ENCODE measurements around the gene MYOM3. TPM values are rescaled to one million over a fixed set of nuclear protein-coding genes. Genes with fewer than 3 reads are reported as not detected.
A peak's percentile ranks its signal among the peaks of the same experiment; 100 is the strongest.
"Not testable (repeated sequence)": the region's sequence is repeated elsewhere in the genome, so short reads cannot be mapped to it uniquely, and the experiment has no call there.

Gene MYOM3
- total and polyA plus RNA-seq, 7 donors: under 0.01 to 3.7 (median 3.0) TPM; not detected in 2

GRCh38 chr1:24047110-24047477, 64.8 kb downstream of the MYOM3 start:
- 46 to 75% methylated on average over 3 of the region's 3 CpGs for WGBS, 2 donors
- no peaks in the 10 kb centered on the region for H3K36me3 ChIP-seq

GRCh38 chr1:24045771-24046170, 66.2 kb downstream of the MYOM3 start:
- Histone ChIP-seq H3K27ac (peak overlapping the region; percentile 65 to 78 (median 68)), H3K9me3 (no peaks in the 10 kb centered on the region), H3K27me3 (no peaks in the 10 kb centered on the region), H3K4me3 (no peak overlapping the region), H3K36me3 (no peaks in the 10 kb centered on the region), H3K4me1 (peaks cover 0 to 23% (median 18%) of the 10 kb centered on the region in 4 donors)
- WGBS, 2 donors: 32 to 61% methylated on average over 2 of the region's 2 CpGs
- no peak for TF ChIP-seq POLR2A (IDR thresholded peaks at IDR 0.05)
- no peak for TF ChIP-seq EP300 (IDR thresholded peaks at IDR 0.05)
- TF ChIP-seq POLR2AphosphoS5 (IDR thresholded peaks at IDR 0.05): no peak
- TF ChIP-seq CTCF (IDR thresholded peaks at IDR 0.05): no peak
- DNase-seq: peak; percentile 54
- intact Hi-C loops (cut with DNase I): no loop called here

More at GRCh38 chr1:24047110-24047477, 64.8 kb downstream of the MYOM3 start:
- H3K27me3 ChIP-seq: no peaks in the 10 kb centered on the region
- H3K9me3 ChIP-seq: no peaks in the 10 kb centered on the region
- intact Hi-C loops (cut with DNase I): no loop called here
- H3K27ac ChIP-seq: peak overlapping the region; percentile 65 to 78 (median 68)
- peak; percentile 83 for DNase-seq
- H3K4me1 ChIP-seq: peaks cover 0 to 27% (median 18%) of the 10 kb centered on the region in 4 donors
- TF ChIP-seq CTCF (IDR thresholded peaks at IDR 0.05) (no peak), POLR2AphosphoS5 (IDR thresholded peaks at IDR 0.05) (no peak), EP300 (IDR thresholded peaks at IDR 0.05) (no peak), POLR2A (IDR thresholded peaks at IDR 0.05) (no peak)
- H3K4me3 ChIP-seq: no peak overlapping the region

GRCh38 chr1:24044672-24045071, 67.3 kb downstream of the MYOM3 start:
- H3K4me1 ChIP-seq: peaks cover 0 to 23% (median 18%) of the 10 kb centered on the region in 4 donors
- intact Hi-C loops (cut with DNase I); H3K36me3 ChIP-seq; H3K4me3 ChIP-seq; H3K27me3 ChIP-seq; DNase-seq; H3K9me3 ChIP-seq: not testable (repeated sequence)
- 86 to 96% methylated on average over 5 of the region's 5 CpGs for whole genome bisulfite sequencing, 2 donors
- H3K27ac ChIP-seq: peak overlapping the region in 1 of 4 donors; percentile 78

- Histone ChIP-seq H3K4me3 (no peak overlapping the region), H3K4me1 (peaks cover 0 to 23% (median 18%) of the 10 kb centered on the region in 4 donors), H3K27me3 (no peaks in the 10 kb centered on the region), H3K27ac (no peak overlapping the region), H3K9me3 (no peaks in the 10 kb centered on the region), H3K36me3 (no peaks in the 10 kb centered on the region)
- intact Hi-C loops (cut with DNase I): no loop called here
- WGBS, 2 donors: 74 to 77% methylated on average over 1 of the region's 1 CpG
- DNase-seq: peak; percentile 8
- no peak for TF ChIP-seq POLR2AphosphoS5 (IDR thresholded peaks at IDR 0.05)
- TF ChIP-seq CTCF (IDR thresholded peaks at IDR 0.05): no peak
Measured at GRCh38 chr1:24043345-24044032, 68.4 kb downstream of the MYOM3 start.

- Histone ChIP-seq H3K27me3 (no peaks in the 10 kb centered on the region), H3K9me3 (no peaks in the 10 kb centered on the region), H3K36me3 (no peaks in the 10 kb centered on the region), H3K4me3 (no peak overlapping the region), H3K4me1 (peaks cover 0 to 21% (median 16%) of the 10 kb centered on the region in 4 donors), H3K27ac (no peak overlapping the region)
- intact Hi-C loops (cut with DNase I): no loop called here
- 83 to 86% methylated on average over 4 of the region's 4 CpGs for WGBS, 2 donors
- DNase-seq: no peak
- no peak for TF ChIP-seq CTCF (IDR thresholded peaks at IDR 0.05)
- TF ChIP-seq EP300 (IDR thresholded peaks at IDR 0.05): no peak
- no peak for TF ChIP-seq POLR2A (IDR thresholded peaks at IDR 0.05)
- no peak for TF ChIP-seq POLR2AphosphoS5 (IDR thresholded peaks at IDR 0.05)
Measured at GRCh38 chr1:24042315-24042714, 69.6 kb downstream of the MYOM3 start.
